Measurements from ENCODE around the gene ITGA8. TPM values are rescaled to one million over a fixed set of nuclear protein-coding genes. Genes with fewer than 3 reads are reported as not detected.

Gene ITGA8
- total and polyA plus RNA-seq, 2 of the 13 experiments (the other 11 are each of a cell fraction or from before 2014, with no cell fraction given) = not detected

- TF ChIP-seq, protein P1, sequence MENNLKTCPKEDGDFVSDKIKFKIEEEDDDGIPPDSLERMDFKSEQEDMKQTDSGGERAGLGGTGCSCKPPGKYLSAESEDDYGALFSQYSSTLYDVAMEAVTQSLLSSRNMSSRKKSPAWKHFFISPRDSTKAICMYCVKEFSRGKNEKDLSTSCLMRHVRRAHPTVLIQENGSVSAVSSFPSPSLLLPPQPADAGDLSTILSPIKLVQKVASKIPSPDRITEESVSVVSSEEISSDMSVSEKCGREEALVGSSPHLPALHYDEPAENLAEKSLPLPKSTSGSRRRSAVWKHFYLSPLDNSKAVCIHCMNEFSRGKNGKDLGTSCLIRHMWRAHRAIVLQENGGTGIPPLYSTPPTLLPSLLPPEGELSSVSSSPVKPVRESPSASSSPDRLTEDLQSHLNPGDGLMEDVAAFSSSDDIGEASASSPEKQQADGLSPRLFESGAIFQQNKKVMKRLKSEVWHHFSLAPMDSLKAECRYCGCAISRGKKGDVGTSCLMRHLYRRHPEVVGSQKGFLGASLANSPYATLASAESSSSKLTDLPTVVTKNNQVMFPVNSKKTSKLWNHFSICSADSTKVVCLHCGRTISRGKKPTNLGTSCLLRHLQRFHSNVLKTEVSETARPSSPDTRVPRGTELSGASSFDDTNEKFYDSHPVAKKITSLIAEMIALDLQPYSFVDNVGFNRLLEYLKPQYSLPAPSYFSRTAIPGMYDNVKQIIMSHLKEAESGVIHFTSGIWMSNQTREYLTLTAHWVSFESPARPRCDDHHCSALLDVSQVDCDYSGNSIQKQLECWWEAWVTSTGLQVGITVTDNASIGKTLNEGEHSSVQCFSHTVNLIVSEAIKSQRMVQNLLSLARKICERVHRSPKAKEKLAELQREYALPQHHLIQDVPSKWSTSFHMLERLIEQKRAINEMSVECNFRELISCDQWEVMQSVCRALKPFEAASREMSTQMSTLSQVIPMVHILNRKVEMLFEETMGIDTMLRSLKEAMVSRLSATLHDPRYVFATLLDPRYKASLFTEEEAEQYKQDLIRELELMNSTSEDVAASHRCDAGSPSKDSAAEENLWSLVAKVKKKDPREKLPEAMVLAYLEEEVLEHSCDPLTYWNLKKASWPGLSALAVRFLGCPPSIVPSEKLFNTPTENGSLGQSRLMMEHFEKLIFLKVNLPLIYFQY (CRISPR knock-in tag; IDR thresholded peaks at IDR 0.05; ENCODE audit: borderline replicate concordance) = no peak
- TF ChIP-seq JUNB (CRISPR knock-in tag; IDR thresholded peaks at IDR 0.05; ENCODE audit: borderline replicate concordance) (no peak), PAWR (CRISPR knock-in tag; IDR thresholded peaks at IDR 0.05; ENCODE audit: borderline replicate concordance) (no peak)
Measured at GRCh38 chr10:15572531-15573045, 147.1 kb downstream of the ITGA8 start (continued).

DNA sequence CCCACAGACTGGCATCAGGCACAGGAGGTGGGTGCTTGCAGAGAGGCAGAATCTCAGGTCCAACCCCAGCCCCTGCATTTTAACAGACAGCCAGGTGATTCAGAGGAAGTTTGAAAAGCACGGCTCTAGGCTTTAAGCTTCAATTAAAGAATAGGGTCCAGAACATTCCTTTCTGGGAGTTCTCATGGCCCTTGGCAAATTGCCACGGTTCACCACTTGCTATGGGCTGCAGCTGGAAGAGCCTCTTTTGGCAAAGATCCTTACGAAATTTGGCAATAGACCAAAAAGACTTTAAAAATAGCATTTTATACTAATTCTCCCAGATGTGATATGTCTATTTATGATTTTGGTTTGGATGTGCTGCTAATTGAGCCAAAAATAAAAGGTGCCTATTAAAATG, 148.1 kb downstream of the ITGA8 start:
- no peak for FAIRE-seq
- Histone ChIP-seq H3K9me3 (ENCODE audit: low read length) (no peaks in the 10 kb centered on the region), H2AFZ (ENCODE audit: low read length) (no peak overlapping the region), H3K4me2 (ENCODE audit: low read depth, low read length) (no peak overlapping the region), H3K4me1 (ENCODE audit: insufficient read depth, low read length) (no peaks in the 10 kb centered on the region), H3K27ac (ENCODE audit: extremely low read length, insufficient read depth, low read length) (no peak overlapping the region), H3K79me2 (ENCODE audit: insufficient read depth, low read length) (no peaks in the 10 kb centered on the region), H3K9ac (ENCODE audit: insufficient read depth, low read depth, low read length) (no peak overlapping the region), H3K36me3 (replicated peaks in 1 of 2; ENCODE audit: control insufficient read depth in 1 of 2, insufficient read depth in 2 of 2, low read length in 2 of 2) (no peaks in the 10 kb centered on the region), H4K20me1 (ENCODE audit: insufficient read depth, low read length) (no peaks in the 10 kb centered on the region), H3K27me3 (ENCODE audit: control insufficient read depth in 1 of 2, insufficient read depth in 2 of 2, low read length in 2 of 2) (no peaks in the 10 kb centered on the region), H3K4me3 (replicated peaks in 1 of 3; ENCODE audit: insufficient read depth in 1 of 3, low read depth in 2 of 3, low read length in 3 of 3) (no peak overlapping the region)
- no TSS peak for BruUV-seq (replicated peaks)
- no peak for DNase-seq (ENCODE audit: low spot score)
- TF ChIP-seq, protein P2, sequence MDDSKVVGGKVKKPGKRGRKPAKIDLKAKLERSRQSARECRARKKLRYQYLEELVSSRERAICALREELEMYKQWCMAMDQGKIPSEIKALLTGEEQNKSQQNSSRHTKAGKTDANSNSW (CRISPR knock-in tag; IDR thresholded peaks at IDR 0.05; ENCODE audit: borderline replicate concordance) = no peak
- no peak for TF ChIP-seq SNAI1 (CRISPR knock-in tag; IDR thresholded peaks at IDR 0.05; ENCODE audit: borderline replicate concordance)
- TF ChIP-seq TEAD3 (CRISPR knock-in tag; optimal IDR thresholded peaks at IDR 0.05; ENCODE audit: borderline replicate concordance) = no peak
- TF ChIP-seq ZFP82 (CRISPR knock-in tag; IDR thresholded peaks at IDR 0.05; ENCODE audit: borderline replicate concordance) = no peak
- no peak for TF ChIP-seq KAT2B (IDR thresholded peaks at IDR 0.05; ENCODE audit: borderline replicate concordance, low read depth, low read length)
- TF ChIP-seq ZNF768 (CRISPR knock-in tag; IDR thresholded peaks at IDR 0.05) = no peak
- POLR2A ChIA-PET = no interaction called here
- no peak for ATAC-seq
- CTCF ChIA-PET (ENCODE audit: low intra/inter-chr PET ratio, low total read pairs) = no interaction called here
- intact Hi-C loops (cut with micrococcal nuclease; ENCODE audit: unreplicated experiment) = no loop called here
- WGBS (ENCODE audit: low lambda C conversion rate) = 3% methylated on average over 3 of the region's 3 CpGs
- in situ Hi-C loops (cut with HindIII; ENCODE audit: extremely low pct_ligation_motif_present, low pct_unique_long_range_greater_than_20kb) = no loop called here

Measured in HepG2 (cell line).